H9 (cell line): ENCODE results near the gene ZMIZ2. TPM values are rescaled to one million over a fixed set of nuclear protein-coding genes. Genes with fewer than 3 reads are reported as not detected.

Experiments
- DNase-seq: peaks from one replicate; pipeline ENCODE4 v3.0.0-alpha.2; 2017
- H2AFZ ChIP-seq: one replicate; pipeline ENCODE4 v1.6.1; 2013; ENCODE audit warnings: mild to moderate bottlenecking, low read length, control low read depth, moderate library complexity
- H2AK5ac ChIP-seq: 2 replicates; pipeline ENCODE4 v1.6.1; 2013; ENCODE audit warnings: low read length, control low read depth, mixed read lengths; ENCODE audit not compliant: insufficient read length
- H2BK120ac ChIP-seq: one replicate; pipeline ENCODE4 v1.6.1; 2013; ENCODE audit warnings: low read depth, mild to moderate bottlenecking, low read length, control low read depth, inconsistent platforms; ENCODE audit not compliant: poor library complexity, severe bottlenecking
- H2BK12ac ChIP-seq: 2 replicates; pipeline ENCODE4 v1.6.1; 2013; ENCODE audit warnings: low read length, control low read depth, mixed read lengths, low read depth; ENCODE audit not compliant: insufficient read length
- H2BK15ac ChIP-seq: 2 replicates; pipeline ENCODE4 v1.6.1; 2013; ENCODE audit warnings: low read depth, low read length, control low read depth
- H2BK20ac ChIP-seq: one replicate; pipeline ENCODE4 v1.6.1; 2013; ENCODE audit warnings: low read depth, mild to moderate bottlenecking, low read length, control low read depth, inconsistent platforms; ENCODE audit not compliant: poor library complexity, severe bottlenecking
- H2BK5ac ChIP-seq: 2 replicates; pipeline ENCODE4 v1.6.1; 2013; ENCODE audit warnings: low read length, control low read depth, mixed read lengths; ENCODE audit not compliant: insufficient read length
- H3K14ac ChIP-seq: 2 replicates; pipeline ENCODE4 v1.6.1; 2013; ENCODE audit warnings: low read length, control low read depth; ENCODE audit not compliant: insufficient read depth
- H3K18ac ChIP-seq: 2 replicates; pipeline ENCODE4 v1.6.1; 2013; ENCODE audit warnings: low read depth, mild to moderate bottlenecking, mixed read lengths, low read length, control low read depth; ENCODE audit not compliant: insufficient read length
- H3K23ac ChIP-seq: 2 replicates; pipeline ENCODE4 v1.6.1; 2013; ENCODE audit warnings: low read length, control low read depth, mixed read lengths, low read depth; ENCODE audit not compliant: insufficient read length
- H3K23me2 ChIP-seq: 2 replicates; pipeline ENCODE4 v1.6.1; 2013; ENCODE audit warnings: low read depth, mild to moderate bottlenecking, mixed read lengths, low read length, control low read depth; ENCODE audit not compliant: insufficient read length, poor library complexity, severe bottlenecking
- H3K27ac ChIP-seq: 2 replicates; pipeline ENCODE4 v1.5.1; 2013; ENCODE audit warnings: low read length, control low read depth, mixed read lengths, low read depth; ENCODE audit not compliant: insufficient read length
- H3K27me3 ChIP-seq: 2 replicates; pipeline ENCODE4 v1.6.1; 2013; ENCODE audit warnings: low read length, control low read depth, inconsistent platforms; ENCODE audit not compliant: insufficient read depth
- H3K4ac ChIP-seq: 2 replicates; pipeline ENCODE4 v1.6.1; 2013; ENCODE audit warnings: low read depth, mild to moderate bottlenecking, control low read depth, inconsistent platforms, low read length, moderate library complexity
- H3K4me1 ChIP-seq: 2 replicates; pipeline ENCODE4 v1.6.1; 2013; ENCODE audit warnings: low read length, control low read depth, inconsistent platforms; ENCODE audit not compliant: insufficient read depth
- H3K4me2 ChIP-seq: 2 replicates; pipeline ENCODE4 v1.6.1; 2013; ENCODE audit warnings: low read length, control low read depth, mixed read lengths; ENCODE audit not compliant: insufficient read length, insufficient read depth
- H3K56ac ChIP-seq: 2 replicates; pipeline ENCODE4 v1.6.1; 2013; ENCODE audit warnings: low read depth, mild to moderate bottlenecking, mixed read lengths, low read length, control low read depth; ENCODE audit not compliant: insufficient read length
- H3K79me1 ChIP-seq: 2 replicates; pipeline ENCODE4 v1.6.1; 2013; ENCODE audit warnings: low read depth, mild to moderate bottlenecking, moderate library complexity, low read length, control low read depth, inconsistent platforms; ENCODE audit not compliant: insufficient read depth, poor library complexity, severe bottlenecking
- H3K79me2 ChIP-seq: 2 replicates; pipeline ENCODE4 v1.6.1; 2013; ENCODE audit warnings: low read length, control low read depth, inconsistent platforms; ENCODE audit not compliant: insufficient read depth
- H3K9ac ChIP-seq: 2 replicates; pipeline ENCODE4 v1.6.1; 2013; ENCODE audit warnings: low read length, control low read depth, mixed read lengths; ENCODE audit not compliant: insufficient read length; ENCODE audit errors: extremely low read depth
- H3K9me3 ChIP-seq: one replicate; pipeline ENCODE4 v1.6.1; 2013; ENCODE audit warnings: low read depth, low read length, inconsistent platforms; ENCODE audit not compliant: control insufficient read depth
- H3T11ph ChIP-seq: one replicate; pipeline ENCODE4 v1.6.1; 2013; ENCODE audit warnings: mild to moderate bottlenecking, low read length, control low read depth, inconsistent platforms
- H4K20me1 ChIP-seq: one replicate; pipeline ENCODE4 v1.6.1; 2013; ENCODE audit not compliant: control insufficient read depth, insufficient read length, insufficient read depth
- H4K5ac ChIP-seq: 2 replicates; pipeline ENCODE4 v1.6.1; 2013; ENCODE audit warnings: low read depth, mild to moderate bottlenecking, mixed read lengths, low read length, control low read depth; ENCODE audit not compliant: insufficient read length
- H4K8ac ChIP-seq: replicated peaks from 2 replicates; pipeline ENCODE4 v1.6.1; 2013; ENCODE audit warnings: low read length, control low read depth, mixed read lengths, low read depth; ENCODE audit not compliant: insufficient read length
- H4K91ac ChIP-seq: 2 replicates; pipeline ENCODE4 v1.6.1; 2013; ENCODE audit warnings: low read depth, mild to moderate bottlenecking, moderate library complexity, mixed read lengths, low read length, control low read depth; ENCODE audit not compliant: insufficient read length
- H3K27ac Mint-ChIP-seq, 3 experiments: 2 replicates in 2 of 3; 3 replicates in 1 of 3; pipeline ENCODE4 v1.8.0; 2020 to 2021; ENCODE audit warnings: mixed read lengths in 3 of 3, mild to moderate bottlenecking in 1 of 3, moderate library complexity in 1 of 3
- H3K27me3 Mint-ChIP-seq: 2 replicates; pipeline ENCODE4 v1.8.0; 2021; ENCODE audit warnings: low read depth, mild to moderate bottlenecking, moderate library complexity, mixed read lengths
- H3K36me3 Mint-ChIP-seq, 3 experiments: 2 replicates in 2 of 3; 3 replicates in 1 of 3; pipeline ENCODE4 v1.8.0; 2020 to 2021; ENCODE audit warnings: low read depth in 3 of 3, mixed read lengths in 3 of 3; ENCODE audit not compliant: insufficient read depth in 1 of 3
- H3K4me1 Mint-ChIP-seq, 2 experiments: 2 replicates each; pipeline ENCODE4 v1.8.0; 2020; ENCODE audit warnings: mixed read lengths in 2 of 2
- H3K4me3 Mint-ChIP-seq, 2 experiments: 2 replicates in 1 of 2; 3 replicates in 1 of 2; pipeline ENCODE4 v1.8.0; 2020 to 2021; ENCODE audit warnings: mild to moderate bottlenecking in 2 of 2, mixed read lengths in 2 of 2, moderate library complexity in 1 of 2
- H3K9me3 Mint-ChIP-seq, 2 experiments: 2 replicates in 1 of 2; 3 replicates in 1 of 2; pipeline ENCODE4 v1.8.0; 2020; ENCODE audit warnings: mild to moderate bottlenecking in 2 of 2, mixed read lengths in 2 of 2, moderate library complexity in 1 of 2
- WGBS: extraction: QIAGEN DNeasy Blood & Tissue Kit; methylation state at CpG from one replicate; pipeline ENCODE4 v1.1.7; 2013; ENCODE audit warnings: missing lambda C conversion rate, low lambda C conversion rate, mixed read lengths; ENCODE audit not compliant: insufficient read length; ENCODE audit errors: extremely low coverage; 5-methylcytosine and 5-hydroxymethylcytosine counted together
- total RNA-seq: library from RNA; stranded (reverse); gene quantifications from 2 replicates; pipeline ENCODE4 v1.2.1, GENCODE V29; 2021
- TF ChIP-seq, protein P1 (sequence below): fragments of 200-600 bp; sonication (generic); conservative IDR thresholded peaks from 3 replicates; pipeline ENCODE4 v1.8.0; 2021; ENCODE audit warnings: antibody characterized with exemption, mild to moderate bottlenecking

Gene ZMIZ2
- total RNA-seq, 1 experiment from 2014 or later, result 72.9 TPM

- no peak overlapping the region for H2BK5ac ChIP-seq
- H3K27me3 Mint-ChIP-seq, result no peaks in the 10 kb centered on the region; the same call in 1 of the 2 replicates
- H3K27ac Mint-ChIP-seq, result peak overlapping the region in 1 of 3 experiments; percentile 23; a peak in 2 of 7 replicates
- peak overlapping the region; percentile 42 for H4K91ac ChIP-seq
- H4K8ac ChIP-seq, result no peak overlapping the region
- peak overlapping the region; percentile 46 for H3K18ac ChIP-seq
- no peak overlapping the region for H2AK5ac ChIP-seq
- H3K27ac ChIP-seq, result no peak overlapping the region
- no peak overlapping the region for H2AFZ ChIP-seq
- H3K79me2 ChIP-seq, result peaks cover 2% of the 10 kb centered on the region; the same call in 1 of the 2 replicates
- H3K23ac ChIP-seq, result peak overlapping the region; percentile 57
- no peak overlapping the region for H2BK20ac ChIP-seq
- H3K79me1 ChIP-seq, result peaks cover 6% of the 10 kb centered on the region
- H3K4me2 ChIP-seq, result peak overlapping the region; percentile 73
- peaks cover 8% of the 10 kb centered on the region for H3K23me2 ChIP-seq
- no CpG with 5 or more reads among the region's 60 CpGs for WGBS
- no peak overlapping the region for H2BK120ac ChIP-seq
- H3K4me3 Mint-ChIP-seq, result peak overlapping the region; percentile 74 to 88
- DNase-seq, result no peak
- H4K20me1 ChIP-seq, result no peaks in the 10 kb centered on the region
- no peak overlapping the region for H4K5ac ChIP-seq
- H3K36me3 Mint-ChIP-seq, result peaks cover 12 to 19% (median 15%) of the 10 kb centered on the region in 3 experiments; a peak in 6 of 7 replicates
- H3K9ac ChIP-seq, result peak overlapping the region; percentile 87
- H2BK15ac ChIP-seq, result no peak overlapping the region
- no peak overlapping the region for H2BK12ac ChIP-seq
- no peaks in the 10 kb centered on the region for H3K27me3 ChIP-seq
- TF ChIP-seq, protein P1, sequence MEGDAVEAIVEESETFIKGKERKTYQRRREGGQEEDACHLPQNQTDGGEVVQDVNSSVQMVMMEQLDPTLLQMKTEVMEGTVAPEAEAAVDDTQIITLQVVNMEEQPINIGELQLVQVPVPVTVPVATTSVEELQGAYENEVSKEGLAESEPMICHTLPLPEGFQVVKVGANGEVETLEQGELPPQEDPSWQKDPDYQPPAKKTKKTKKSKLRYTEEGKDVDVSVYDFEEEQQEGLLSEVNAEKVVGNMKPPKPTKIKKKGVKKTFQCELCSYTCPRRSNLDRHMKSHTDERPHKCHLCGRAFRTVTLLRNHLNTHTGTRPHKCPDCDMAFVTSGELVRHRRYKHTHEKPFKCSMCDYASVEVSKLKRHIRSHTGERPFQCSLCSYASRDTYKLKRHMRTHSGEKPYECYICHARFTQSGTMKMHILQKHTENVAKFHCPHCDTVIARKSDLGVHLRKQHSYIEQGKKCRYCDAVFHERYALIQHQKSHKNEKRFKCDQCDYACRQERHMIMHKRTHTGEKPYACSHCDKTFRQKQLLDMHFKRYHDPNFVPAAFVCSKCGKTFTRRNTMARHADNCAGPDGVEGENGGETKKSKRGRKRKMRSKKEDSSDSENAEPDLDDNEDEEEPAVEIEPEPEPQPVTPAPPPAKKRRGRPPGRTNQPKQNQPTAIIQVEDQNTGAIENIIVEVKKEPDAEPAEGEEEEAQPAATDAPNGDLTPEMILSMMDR, result no peak
- peaks cover 4% of the 10 kb centered on the region; the same call in 1 of the 2 replicates for H3K4me1 ChIP-seq
- no peak overlapping the region for H3K56ac ChIP-seq
- no peaks in the 10 kb centered on the region for H3K9me3 Mint-ChIP-seq
- H3K14ac ChIP-seq, result peak overlapping the region; percentile 78
- H3T11ph ChIP-seq, result no peak overlapping the region
- no peak overlapping the region for H3K4ac ChIP-seq
- H3K4me1 Mint-ChIP-seq, result peaks cover 23 to 24% of the 10 kb centered on the region in 2 experiments
- H3K9me3 ChIP-seq, result no peaks in the 10 kb centered on the region
These were observed 493 bp downstream of the ZMIZ2 start for GRCh38 chr7:44748948-44749731.
